HG03097 (cell line): Measurements from ENCODE around the gene ARHGAP27.
"Not testable (repeated sequence)": the region's sequence is repeated elsewhere in the genome, so short reads cannot be mapped to it uniquely, and the experiment has no call there.

Source experiments
- ATAC-seq: cut with Tn5 transposase; IDR thresholded peaks from one replicate; pipeline ENCODE4 v1.9.1; 2021; ENCODE audit not compliant: unreplicated experiment, low FRiP score

ARHGAP27 gene, protein sequence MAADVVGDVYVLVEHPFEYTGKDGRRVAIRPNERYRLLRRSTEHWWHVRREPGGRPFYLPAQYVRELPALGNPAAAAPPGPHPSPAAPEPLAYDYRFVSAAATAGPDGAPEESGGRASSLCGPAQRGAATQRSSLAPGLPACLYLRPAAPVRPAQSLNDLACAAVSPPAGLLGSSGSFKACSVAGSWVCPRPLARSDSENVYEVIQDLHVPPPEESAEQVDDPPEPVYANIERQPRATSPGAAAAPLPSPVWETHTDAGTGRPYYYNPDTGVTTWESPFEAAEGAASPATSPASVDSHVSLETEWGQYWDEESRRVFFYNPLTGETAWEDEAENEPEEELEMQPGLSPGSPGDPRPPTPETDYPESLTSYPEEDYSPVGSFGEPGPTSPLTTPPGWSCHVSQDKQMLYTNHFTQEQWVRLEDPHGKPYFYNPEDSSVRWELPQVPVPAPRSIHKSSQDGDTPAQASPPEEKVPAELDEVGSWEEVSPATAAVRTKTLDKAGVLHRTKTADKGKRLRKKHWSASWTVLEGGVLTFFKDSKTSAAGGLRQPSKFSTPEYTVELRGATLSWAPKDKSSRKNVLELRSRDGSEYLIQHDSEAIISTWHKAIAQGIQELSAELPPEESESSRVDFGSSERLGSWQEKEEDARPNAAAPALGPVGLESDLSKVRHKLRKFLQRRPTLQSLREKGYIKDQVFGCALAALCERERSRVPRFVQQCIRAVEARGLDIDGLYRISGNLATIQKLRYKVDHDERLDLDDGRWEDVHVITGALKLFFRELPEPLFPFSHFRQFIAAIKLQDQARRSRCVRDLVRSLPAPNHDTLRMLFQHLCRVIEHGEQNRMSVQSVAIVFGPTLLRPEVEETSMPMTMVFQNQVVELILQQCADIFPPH

GRCh38 chr17:45432405-45433158 is at the start of gene ARHGAP27:
Gene ARHGAP27, minus strand, starts transcription at chr17:45432870. Its CDS starts 2,591 bp downstream, at chr17:45430279.
- no peak for ATAC-seq

DNA sequence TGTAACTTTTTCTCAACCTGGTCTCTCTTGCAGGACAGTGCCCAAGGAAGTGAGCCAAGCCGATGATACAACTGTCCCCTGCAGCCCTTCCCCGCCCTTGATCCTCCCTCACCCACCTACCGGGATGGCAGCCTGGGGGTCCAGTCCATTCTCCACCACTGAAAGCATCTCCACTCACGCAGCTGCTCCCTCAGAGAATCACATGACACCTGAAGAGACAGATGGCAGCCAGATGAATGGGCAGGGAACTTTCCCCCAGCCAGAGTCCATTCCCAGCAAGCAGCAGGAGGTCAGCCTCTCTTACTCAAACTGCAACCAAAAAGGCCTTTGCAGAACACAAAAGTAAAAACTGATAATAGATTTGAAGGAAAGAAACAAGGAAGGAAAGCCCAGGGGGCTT is 49.6 kb upstream of the ARHGAP27 start:
- ATAC-seq = not testable (repeated sequence)

- not testable (repeated sequence) for ATAC-seq
These were observed 42.8 kb upstream of the ARHGAP27 start for GRCh38 chr17:45475436-45475835.

- ATAC-seq = not testable (repeated sequence)
These were observed 39.6 kb upstream of the ARHGAP27 start for GRCh38 chr17:45472249-45472648.

GRCh38 chr17:45469204-45469563 is 36.5 kb upstream of the ARHGAP27 start:
- not testable (repeated sequence) for ATAC-seq

DNA sequence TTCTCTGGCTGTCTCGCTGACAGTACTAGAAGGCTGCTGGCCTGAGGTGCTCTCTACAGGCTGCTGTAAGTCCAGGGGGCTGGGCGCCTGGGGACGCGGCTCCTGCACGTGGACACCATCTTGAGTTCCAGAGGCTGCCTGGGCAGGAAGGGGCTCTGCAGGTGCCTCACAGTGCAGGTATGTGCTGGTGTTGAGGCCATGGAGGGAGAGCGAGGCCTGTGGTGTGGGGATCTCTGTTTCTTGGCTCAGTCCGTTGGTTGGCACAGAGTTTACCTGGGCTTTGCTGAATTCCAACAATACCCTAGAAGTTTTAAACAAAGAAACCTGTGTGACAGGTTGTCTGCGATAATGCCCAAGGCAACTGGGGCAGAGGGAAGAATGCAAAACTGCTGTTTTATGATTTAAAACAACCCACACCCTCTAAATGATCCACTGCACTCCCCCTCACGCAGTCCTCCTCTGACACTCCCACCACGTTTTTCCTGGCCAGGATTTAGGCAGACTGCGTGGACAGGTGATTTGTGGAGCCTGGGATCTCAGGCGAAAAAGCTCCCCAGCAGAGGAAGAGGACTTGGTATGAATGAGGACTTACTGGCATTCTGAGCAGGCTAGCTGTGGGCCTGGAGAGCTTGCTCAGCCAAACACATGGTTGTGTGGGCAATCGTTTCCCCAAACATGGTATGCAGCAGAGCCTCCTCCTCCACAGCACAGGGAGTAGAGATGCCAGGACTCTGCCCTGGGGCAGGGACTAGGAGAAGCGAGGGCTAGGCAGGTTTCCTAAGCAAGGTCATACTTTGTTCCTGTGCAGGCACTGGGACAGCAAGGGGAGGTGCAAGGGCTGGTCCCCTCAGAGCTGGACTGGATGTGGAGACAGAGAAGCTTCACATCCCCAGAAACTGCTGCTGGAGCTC is 35.9 kb upstream of the ARHGAP27 start:
- ATAC-seq = not testable (repeated sequence)

DNA sequence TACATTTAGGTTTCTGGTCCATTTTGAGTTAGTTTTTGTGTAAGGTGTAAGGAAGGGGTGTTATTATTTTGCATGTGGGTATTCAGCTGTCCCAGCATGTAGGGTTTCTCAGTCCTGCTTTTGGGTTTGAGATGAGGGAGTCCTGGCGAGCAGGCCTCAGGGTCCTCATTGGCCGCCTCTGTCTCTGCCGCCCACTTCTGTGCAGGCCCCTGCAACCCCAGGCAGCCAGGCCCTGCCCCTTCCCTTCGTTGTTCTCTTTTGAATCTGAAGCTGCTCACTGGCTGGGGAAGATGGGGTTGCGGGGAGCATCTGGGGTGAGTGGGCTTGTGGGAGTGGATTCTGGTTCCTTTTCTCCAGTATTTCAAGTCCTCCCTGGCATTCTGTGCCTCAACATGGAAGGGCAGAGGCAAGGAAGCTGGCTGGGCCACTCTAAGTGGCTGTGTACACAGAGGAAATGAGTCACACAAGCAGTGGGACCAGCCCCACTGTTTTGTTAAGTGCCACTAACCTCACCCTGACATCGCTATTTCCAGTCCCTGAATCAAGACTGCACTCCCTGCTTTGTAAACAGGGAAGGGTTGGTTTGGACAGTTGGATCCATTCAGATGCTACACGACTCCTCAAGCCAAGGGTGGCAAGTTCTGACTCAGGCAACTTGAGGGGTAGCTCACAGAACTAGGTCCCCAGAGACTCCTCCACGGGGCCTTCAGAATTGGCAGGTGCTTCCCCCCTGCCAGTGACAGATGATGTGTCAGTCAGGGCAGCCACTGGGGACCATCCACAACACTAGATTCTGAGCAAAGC is 29.1 kb upstream of the ARHGAP27 start:
- peak; percentile 61 for ATAC-seq

DNA sequence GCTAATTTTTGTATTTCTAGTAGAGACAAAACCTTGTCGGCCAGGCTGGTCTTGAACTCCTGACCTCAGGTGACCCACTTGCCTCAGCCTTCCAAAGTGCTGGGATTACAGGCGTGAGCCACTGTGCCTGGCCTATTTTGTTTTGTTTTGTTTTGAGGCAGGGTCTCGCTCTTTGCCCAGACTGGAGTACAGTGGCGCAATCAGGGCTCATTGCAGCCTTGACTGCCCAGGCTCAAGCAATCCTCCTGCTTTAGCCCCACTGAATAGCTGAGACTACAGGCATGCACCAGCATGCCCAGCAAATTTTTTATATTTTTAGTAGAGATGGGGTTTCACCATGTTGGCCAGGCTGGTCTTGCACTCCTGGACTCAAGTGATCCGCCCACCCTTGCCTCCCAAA is 27.8 kb upstream of the ARHGAP27 start:
- not testable (repeated sequence) for ATAC-seq

DNA sequence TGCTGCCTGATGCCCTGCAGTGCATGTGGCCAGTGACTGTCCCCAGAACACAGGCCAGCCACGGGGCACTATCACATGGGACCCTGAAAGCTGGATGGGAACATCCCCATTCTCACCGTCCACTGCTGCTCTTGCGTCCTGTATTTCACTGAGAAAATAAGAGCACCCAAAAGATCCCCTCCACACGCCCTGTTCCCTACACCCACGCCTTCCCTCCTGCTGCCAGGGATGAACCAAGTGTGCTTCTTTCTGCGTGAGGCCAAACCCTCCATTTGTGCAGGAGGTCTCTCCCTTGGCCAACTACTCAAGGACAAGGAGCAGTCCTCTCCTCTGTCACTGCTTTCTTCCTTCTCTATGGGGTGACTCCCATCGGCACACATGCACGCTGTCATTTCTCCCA is 21.7 kb upstream of the ARHGAP27 start:
- ATAC-seq = not testable (repeated sequence)

DNA sequence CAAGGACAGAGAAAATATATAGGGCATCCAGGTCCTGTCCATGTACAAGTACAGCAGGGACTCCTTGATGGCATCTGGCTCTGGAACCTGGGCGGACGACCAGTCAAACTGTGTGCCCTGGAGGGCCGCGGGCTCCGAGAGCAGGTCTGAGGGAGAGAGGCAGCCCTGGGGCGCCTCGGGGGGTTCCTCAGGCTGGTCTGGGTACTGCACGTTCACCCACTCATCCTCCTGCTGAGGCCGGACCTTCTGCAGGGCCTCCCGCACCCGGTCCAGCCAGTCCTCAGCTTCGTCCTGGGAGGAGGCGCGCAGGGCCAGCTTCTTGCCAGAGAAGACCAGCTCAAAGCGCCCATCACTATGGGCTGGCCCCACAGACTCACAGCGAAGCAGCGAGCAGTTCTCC is 21.1 kb upstream of the ARHGAP27 start:
- not testable (repeated sequence) for ATAC-seq

- not testable (repeated sequence) for ATAC-seq
These were observed 20.5 kb upstream of the ARHGAP27 start for GRCh38 chr17:45453225-45453534.

GRCh38 chr17:45452329-45453224 is 19.9 kb upstream of the ARHGAP27 start:
- not testable (repeated sequence) for ATAC-seq

DNA sequence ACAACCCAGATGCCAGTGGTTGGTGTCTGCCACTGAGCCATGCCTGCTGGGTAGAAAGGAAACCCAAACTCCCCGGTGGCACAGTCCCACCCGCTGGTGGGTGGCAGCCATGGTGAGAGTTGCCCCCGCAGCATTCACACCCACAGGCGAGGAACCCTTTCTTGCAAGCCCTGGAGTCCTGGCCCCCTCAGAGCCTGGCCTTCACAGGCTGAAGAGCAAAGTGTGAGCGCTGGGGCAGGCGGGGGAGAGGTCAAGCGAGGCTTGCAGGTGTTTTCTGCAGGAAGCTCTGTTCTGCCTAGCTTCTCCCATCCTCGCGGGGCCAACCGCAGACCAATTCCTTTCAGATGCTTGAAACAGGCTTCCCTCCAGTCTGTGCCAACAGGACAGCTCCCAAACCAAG is 19.0 kb upstream of the ARHGAP27 start:
- ATAC-seq = peak; percentile 52

DNA sequence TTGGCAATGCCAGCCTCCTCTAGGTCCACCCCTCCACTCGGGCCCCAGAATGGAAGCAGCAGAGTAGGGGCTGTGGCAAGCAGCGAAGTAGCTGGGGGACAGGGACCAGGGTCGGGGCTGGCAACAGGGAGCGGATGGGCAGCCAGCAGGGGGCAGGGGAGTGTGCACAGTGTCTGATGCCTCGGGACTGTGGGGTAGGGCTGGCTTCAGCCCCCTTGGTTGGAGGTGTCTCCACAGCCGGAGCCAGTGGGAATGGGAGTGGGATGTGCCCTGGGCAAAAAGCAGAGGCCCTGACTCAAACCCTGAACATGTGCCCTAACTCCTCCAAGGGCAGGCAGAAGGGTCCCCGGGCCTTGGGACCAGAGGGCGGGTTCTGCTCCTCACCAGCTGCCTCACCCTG is 18.5 kb upstream of the ARHGAP27 start:
- ATAC-seq = no peak

- ATAC-seq = not testable (repeated sequence)
These were observed 17.1 kb upstream of the ARHGAP27 start for GRCh38 chr17:45449708-45450329.

DNA sequence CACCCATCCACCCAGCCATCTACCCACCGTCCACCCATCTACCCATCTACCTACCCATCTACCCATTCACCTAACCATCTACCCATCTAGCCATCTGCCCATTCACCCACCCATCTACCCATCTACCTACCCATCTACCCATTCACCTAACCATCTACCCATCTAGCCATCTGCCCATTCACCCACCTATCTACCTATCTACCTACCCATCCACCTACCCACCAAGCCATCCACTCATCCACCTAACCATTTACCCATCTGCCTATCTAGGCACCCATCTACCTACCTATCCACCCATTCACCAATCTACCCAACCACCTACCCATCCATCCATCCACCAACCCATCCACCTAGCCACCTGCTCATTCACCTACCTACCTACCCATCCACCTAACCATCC is 16.6 kb upstream of the ARHGAP27 start:
- not testable (repeated sequence) for ATAC-seq

DNA sequence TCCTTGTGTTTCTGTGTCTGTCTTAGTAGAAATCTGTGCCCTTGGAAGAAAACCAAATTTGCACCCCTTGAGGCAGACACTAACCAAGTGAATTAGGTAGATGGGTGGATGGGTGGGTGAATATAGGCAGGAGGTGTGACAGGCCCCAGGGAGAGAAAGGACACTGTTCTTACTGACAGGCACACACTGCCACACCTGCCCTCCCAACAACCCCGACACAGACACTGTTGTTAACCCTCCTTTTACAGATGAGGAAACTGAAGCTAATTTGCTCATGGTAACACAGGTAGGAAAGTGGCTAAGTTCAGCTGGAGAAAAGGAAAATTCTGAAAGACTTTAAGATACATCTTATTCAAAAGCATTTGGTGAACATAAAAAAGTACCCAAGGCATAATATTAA is 15.8 kb upstream of the ARHGAP27 start:
- ATAC-seq = not testable (repeated sequence)

GRCh38 chr17:45448066-45448465 is 15.4 kb upstream of the ARHGAP27 start:
- ATAC-seq = not testable (repeated sequence)
